ENCODE measurements around the gene DYSF.

The DYSF gene

GRCh38 chr2:71615767-71616730 is 162.7 kb downstream of the DYSF start:
- TF ChIP-seq CTCF (IDR thresholded peaks at IDR 0.05) = no peak
- Histone ChIP-seq H3K27ac (peak overlapping the region; percentile 19), H3K4me1 (ENCODE audit: control insufficient read depth in 1 of 2, insufficient read depth in 1 of 2, low read depth in 1 of 2, low read length in 1 of 2) (no peaks in the 10 kb centered on the region), H3K9me3 (no peaks in the 10 kb centered on the region), H3K4me3 (ENCODE audit: low read depth in 1 of 2, low read length in 1 of 2) (no peak overlapping the region), H3K36me3 (peaks cover 92% of the 10 kb centered on the region), H3K27me3 (no peaks in the 10 kb centered on the region)

GRCh38 chr2:71617266-71617665 is 163.9 kb downstream of the DYSF start:
- H3K36me3 ChIP-seq = peaks cover 86% of the 10 kb centered on the region
- H3K27ac ChIP-seq = no peak overlapping the region
- no peak overlapping the region for H3K4me3 ChIP-seq (ENCODE audit: low read depth in 1 of 2, low read length in 1 of 2)
- no peaks in the 10 kb centered on the region for H3K9me3 ChIP-seq
- no peaks in the 10 kb centered on the region for H3K4me1 ChIP-seq (ENCODE audit: control insufficient read depth in 1 of 2, insufficient read depth in 1 of 2, low read depth in 1 of 2, low read length in 1 of 2)
- no peak for TF ChIP-seq CTCF (IDR thresholded peaks at IDR 0.05)
- no peaks in the 10 kb centered on the region for H3K27me3 ChIP-seq

DNA sequence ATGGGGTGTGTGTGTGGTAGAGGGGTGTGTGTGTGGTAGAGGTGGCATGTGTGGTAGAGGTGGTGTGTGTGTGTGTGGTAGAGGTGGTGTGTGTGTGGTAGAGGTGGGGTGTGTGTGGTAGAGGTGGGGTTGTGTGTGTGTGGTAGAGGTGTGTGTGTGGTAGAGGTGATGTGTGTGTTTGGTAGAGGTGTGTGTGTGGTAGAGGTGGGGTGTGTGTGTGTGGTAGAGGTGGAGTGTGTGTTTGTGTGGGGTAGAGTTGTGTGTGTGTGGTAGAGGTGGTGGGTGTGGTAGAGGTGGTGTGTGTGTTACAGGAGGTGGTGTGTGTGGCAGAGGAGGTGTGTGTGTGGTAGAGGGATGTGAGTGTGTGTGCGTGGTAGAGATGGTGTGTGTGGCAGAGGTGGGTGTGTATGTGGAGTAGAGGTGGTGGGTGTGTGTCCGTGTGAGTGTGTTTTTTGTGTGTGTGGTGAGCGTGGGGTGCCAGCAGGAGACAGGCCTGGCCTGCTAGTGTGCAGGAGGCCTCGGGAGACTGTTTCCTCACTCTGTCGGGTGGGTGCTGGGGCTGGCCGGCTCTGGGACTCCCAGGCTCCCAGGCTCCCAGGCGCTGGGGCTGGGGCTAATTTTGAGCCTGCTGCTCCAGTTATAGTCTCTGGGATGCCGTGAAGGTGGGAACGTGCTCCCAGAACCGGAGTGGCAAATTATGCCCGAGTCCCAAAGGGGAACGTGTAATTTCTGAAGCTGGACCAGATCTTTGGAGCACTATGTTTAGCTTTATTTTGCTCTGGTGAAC is 165.2 kb downstream of the DYSF start:
- H3K27me3 ChIP-seq = no peaks in the 10 kb centered on the region
- no peaks in the 10 kb centered on the region for H3K9me3 ChIP-seq
- no peaks in the 10 kb centered on the region for H3K4me1 ChIP-seq (ENCODE audit: control insufficient read depth in 1 of 2, insufficient read depth in 1 of 2, low read depth in 1 of 2, low read length in 1 of 2)
- TF ChIP-seq CTCF (IDR thresholded peaks at IDR 0.05) = no peak
- H3K27ac ChIP-seq = peak overlapping the region; percentile 52
- H3K36me3 ChIP-seq = peaks cover 85% of the 10 kb centered on the region
- H3K4me3 ChIP-seq (ENCODE audit: low read depth in 1 of 2, low read length in 1 of 2) = no peak overlapping the region

DNA sequence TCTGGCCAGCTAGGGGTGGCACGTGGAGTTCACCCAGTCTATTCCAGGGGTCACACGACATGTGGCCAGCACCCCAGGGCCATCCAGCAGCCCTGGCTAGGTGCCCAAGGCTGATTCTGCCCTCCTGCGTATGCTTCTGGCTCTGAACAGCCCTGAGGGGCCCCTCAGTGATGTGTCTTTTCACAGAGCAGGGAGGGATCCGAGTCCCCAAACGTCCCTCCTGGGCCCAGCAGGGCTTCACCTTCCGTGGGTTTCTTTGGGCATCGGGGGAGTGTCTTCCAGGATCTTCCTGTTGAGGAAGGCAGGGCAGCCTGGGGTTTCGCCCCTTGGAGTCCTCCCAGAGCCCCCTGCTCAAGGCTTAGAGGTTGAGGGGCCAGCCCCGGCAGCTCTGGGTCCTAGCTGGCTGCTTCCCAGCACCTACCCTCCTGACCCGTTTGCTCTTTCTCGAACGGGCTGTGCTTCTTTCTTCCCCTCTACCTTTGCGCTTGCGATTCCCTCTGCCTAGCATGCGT is 165.9 kb downstream of the DYSF start:
- no peaks in the 10 kb centered on the region for H3K4me1 ChIP-seq (ENCODE audit: control insufficient read depth in 1 of 2, insufficient read depth in 1 of 2, low read depth in 1 of 2, low read length in 1 of 2)
- H3K9me3 ChIP-seq = no peaks in the 10 kb centered on the region
- no peaks in the 10 kb centered on the region for H3K27me3 ChIP-seq
- no peak overlapping the region for H3K4me3 ChIP-seq (ENCODE audit: low read depth in 1 of 2, low read length in 1 of 2)
- no peak for TF ChIP-seq CTCF (IDR thresholded peaks at IDR 0.05)
- H3K36me3 ChIP-seq = peaks cover 84% of the 10 kb centered on the region
- H3K27ac ChIP-seq = peak overlapping the region; percentile 52

DNA sequence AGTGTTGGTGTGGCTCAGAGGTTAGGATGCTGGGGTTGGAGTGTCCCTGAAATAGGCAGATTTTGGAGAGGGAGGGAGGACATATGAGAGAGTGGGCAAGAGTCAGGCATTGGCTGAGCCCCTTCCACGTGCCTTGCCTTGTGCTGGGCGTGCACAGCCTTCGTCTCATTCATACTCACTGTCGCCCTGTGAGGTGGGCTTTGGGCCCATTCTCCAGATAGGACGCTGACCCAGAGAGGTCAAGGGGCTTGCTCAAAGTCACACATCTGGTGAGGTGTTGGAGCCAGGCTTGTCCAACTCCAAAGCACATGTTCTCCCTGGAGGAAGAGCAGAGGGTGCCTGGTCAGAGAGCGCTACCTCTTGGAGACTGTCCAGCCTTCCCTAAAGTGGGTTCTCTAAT is 166.8 kb downstream of the DYSF start:
- H3K9me3 ChIP-seq = no peaks in the 10 kb centered on the region
- H3K4me3 ChIP-seq (ENCODE audit: low read depth in 1 of 2, low read length in 1 of 2) = no peak overlapping the region
- no peaks in the 10 kb centered on the region for H3K4me1 ChIP-seq (ENCODE audit: control insufficient read depth in 1 of 2, insufficient read depth in 1 of 2, low read depth in 1 of 2, low read length in 1 of 2)
- H3K27me3 ChIP-seq = no peaks in the 10 kb centered on the region
- peak overlapping the region; percentile 52 for H3K27ac ChIP-seq
- TF ChIP-seq CTCF (IDR thresholded peaks at IDR 0.05) = no peak
- peaks cover 77% of the 10 kb centered on the region for H3K36me3 ChIP-seq
